Mammary epithelial cell (primary cell): Measurements from ENCODE around the gene RNF111.

Experiments
- EZH2 ChIP-seq: IDR thresholded peaks from 2 replicates; pipeline ENCODE4 v1.6.1; 2012; ENCODE audit warnings: low read length, inconsistent platforms, borderline replicate concordance
- TF ChIP-seq, protein P1 (sequence below), 2 donors: IDR thresholded peaks in 1 of 2; conservative IDR thresholded peaks in 1 of 2; 2 replicates each; pipeline ENCODE4 v1.5.1; 2011 to 2012; ENCODE audit warnings: inconsistent platforms in 2 of 2, low read length in 2 of 2, mild to moderate bottlenecking in 2 of 2, control low read depth in 1 of 2, low read depth in 1 of 2; ENCODE audit not compliant: insufficient read depth in 1 of 2; ENCODE audit errors: extremely low read depth in 1 of 2

DNA sequence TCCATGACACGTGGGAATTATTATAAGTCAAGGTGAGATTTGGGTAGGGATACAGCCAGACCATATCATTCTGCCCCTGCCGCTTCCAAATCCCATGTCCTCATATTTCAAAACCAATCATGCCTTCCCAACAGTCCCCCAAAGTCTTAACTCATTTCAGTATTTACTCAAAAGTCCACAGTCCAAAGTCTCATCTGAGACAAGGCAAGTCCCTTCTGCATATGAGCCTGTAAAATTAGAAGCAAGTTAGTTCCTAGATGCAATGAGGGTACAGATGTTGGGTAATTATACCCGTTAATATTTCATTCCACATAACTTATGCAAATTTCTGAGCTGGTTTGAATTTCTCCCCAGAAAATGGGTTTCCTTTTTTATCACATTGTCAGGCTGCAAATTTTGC, 47.7 kb downstream of the RNF111 start:
- TF ChIP-seq, protein P1, sequence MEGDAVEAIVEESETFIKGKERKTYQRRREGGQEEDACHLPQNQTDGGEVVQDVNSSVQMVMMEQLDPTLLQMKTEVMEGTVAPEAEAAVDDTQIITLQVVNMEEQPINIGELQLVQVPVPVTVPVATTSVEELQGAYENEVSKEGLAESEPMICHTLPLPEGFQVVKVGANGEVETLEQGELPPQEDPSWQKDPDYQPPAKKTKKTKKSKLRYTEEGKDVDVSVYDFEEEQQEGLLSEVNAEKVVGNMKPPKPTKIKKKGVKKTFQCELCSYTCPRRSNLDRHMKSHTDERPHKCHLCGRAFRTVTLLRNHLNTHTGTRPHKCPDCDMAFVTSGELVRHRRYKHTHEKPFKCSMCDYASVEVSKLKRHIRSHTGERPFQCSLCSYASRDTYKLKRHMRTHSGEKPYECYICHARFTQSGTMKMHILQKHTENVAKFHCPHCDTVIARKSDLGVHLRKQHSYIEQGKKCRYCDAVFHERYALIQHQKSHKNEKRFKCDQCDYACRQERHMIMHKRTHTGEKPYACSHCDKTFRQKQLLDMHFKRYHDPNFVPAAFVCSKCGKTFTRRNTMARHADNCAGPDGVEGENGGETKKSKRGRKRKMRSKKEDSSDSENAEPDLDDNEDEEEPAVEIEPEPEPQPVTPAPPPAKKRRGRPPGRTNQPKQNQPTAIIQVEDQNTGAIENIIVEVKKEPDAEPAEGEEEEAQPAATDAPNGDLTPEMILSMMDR (conservative IDR thresholded peaks at IDR 0.05 in 1 of 2, IDR thresholded peaks at IDR 0.05 in 1 of 2; ENCODE audit: extremely low read depth in 1 of 2, insufficient read depth in 1 of 2, low read depth in 1 of 2, low read length in 2 of 2) = no peak
- no peak for TF ChIP-seq EZH2
